Pons (tissue), 1 donor: ENCODE measurements around the gene EFNA4.

Experiments
- DNase-seq: peaks from one replicate; pipeline ENCODE4 v3.0.0-alpha.2; 2016; ENCODE audit warnings: low spot score

EFNA4 gene, protein sequence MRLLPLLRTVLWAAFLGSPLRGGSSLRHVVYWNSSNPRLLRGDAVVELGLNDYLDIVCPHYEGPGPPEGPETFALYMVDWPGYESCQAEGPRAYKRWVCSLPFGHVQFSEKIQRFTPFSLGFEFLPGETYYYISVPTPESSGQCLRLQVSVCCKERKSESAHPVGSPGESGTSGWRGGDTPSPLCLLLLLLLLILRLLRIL

DNA sequence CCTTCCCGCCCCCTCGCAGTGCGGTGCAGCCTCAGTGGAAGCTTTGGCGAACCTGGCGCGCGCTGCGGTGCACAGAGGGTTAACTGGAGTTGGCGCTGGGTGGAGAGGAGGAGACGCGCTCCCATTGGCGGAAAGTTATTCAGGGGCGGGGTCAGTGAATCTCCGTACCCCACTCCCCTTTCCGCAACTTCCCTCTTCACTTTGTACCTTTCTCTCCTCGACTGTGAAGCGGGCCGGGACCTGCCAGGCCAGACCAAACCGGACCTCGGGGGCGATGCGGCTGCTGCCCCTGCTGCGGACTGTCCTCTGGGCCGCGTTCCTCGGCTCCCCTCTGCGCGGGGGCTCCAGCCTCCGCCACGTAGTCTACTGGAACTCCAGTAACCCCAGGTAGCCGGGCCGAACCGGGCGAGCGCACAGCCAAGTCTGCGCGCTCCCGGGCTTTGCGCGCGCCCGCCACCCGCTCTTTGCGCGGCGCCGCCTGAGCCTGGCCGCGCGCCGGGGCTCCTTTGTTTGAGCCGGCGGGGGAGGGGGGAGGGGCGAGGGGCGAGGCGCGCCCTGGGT lies at the start of gene EFNA4:
Gene EFNA4, plus strand, starts transcription at position 191 of the 561 bp plus-strand sequence. Its CDS starts 84 bp downstream, at position 275.
- peak; percentile 62 for DNase-seq

GRCh38 chr1:155014709-155015508 lies 48.6 kb upstream of the EFNA4 start:
- no peak for DNase-seq

- no peak for DNase-seq
These were observed 47.9 kb upstream of the EFNA4 start for GRCh38 chr1:155015527-155016230.

GRCh38 chr1:155016231-155016831 lies 47.2 kb upstream of the EFNA4 start:
- no peak for DNase-seq

GRCh38 chr1:155017041-155017945 lies 46.2 kb upstream of the EFNA4 start:
- peak; percentile 83 for DNase-seq

- no peak for DNase-seq
These were observed 45.6 kb upstream of the EFNA4 start for GRCh38 chr1:155017946-155018316.

DNA sequence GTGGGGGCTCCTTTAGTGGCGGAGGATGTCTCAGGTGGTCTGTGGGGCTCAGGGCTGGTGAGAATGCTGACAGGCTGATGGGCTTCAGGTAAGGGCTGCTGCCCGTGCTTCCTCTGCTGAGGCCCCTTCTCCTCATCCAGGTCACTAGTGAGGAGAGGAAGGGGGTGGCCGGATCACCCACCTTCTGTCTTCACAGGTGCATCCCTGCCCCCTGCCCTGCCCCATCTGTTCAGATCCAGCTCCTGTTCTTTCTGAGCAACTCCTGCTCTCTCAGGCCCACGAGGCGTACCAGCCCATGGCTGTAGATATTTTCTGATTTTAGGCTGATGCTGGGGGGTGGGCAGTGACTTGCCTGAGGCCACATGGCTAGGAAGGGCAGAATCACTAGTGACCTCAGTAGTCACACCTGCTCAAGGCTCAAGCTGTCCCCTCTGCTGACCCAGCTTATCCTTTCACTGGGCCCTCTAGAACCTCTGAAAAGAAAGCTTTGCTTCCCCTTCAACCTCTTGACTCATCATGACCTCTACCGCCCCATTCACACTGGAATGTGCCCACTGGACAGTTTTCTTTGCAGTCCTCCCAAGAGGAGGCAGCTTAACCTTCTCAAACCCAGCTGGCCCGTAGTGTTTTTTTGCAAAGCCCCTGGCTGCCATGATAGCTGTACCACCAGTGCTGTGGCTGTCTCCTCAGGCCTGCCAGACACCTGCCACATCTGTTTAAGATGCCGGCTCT lies 44.8 kb upstream of the EFNA4 start:
- no peak for DNase-seq

DNA sequence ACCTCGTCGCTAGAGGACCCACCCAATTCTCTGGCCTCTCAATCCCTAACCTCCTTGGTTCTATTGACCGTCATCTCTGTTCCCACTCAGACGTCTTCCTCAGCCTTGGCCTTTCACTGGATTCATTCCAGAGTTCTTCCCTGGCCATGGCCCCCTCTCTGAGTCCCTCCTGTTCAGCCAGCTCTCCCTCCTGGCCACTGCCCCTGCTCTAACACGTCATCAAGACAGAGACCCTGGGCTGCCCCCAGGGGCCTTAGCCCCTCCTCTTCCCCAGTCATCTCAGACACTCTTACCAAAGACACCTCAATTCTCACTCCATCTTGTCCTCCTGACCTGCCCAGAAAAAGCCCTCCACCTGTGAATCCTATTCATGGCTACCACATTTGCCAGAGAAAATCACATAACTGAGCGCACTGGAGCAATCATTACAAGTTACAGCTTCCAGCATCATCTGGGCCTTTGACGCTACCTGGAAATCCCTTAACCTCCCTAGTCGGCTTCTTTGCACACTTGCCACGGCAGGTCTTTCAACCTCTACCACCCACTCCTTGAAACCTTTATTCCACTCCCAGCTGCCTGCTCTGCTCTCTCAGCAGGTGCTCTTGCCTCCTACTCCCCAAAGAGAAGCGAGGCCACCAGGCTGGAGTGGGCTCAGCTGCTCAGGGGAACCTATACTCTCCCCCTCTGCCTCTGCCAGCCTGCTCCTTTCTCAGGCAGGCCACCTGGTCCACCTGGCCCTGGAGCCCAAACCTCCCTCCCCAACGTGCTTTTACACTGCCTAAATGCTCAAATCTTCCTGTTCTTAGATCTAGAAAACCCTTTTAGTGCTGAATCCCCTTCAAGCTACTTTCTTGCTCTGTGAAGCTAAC lies 43.9 kb upstream of the EFNA4 start:
- DNase-seq = no peak

DNA sequence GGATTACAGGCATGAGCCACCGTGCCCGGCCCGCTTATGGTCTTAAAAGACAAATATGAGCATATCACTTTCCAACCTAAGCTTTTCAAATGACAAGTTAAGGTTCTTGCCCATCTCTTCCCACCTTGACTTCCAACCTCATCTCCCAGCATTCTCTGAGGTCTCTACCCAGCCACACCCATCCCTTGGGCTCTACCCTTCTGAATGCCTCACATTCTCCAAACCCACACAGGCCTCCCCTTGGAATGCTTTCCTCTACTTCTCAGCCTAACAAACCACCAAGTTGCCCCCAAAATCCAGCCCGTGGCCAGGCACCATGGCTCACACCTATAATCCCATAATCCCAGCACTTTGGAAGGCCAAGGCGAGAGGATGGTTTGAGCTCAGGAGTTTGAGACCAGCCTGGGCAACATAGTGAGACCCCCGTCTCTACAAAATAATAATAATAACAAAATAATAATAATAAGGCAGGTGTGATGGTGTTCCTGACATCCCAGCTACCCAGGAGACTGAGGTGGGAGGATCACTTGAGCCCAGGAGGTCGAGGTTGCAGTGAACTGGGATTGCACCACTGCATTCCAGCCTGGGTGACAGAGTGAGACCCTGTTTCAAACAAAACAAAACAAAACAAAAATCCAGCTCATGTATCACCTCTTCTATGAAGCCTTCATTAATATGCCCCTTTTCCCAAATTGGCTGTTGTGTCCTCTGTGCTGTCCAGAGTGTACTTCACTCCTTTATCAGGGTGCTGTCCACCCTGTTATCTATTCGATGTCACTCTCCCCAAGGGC lies 41.2 kb upstream of the EFNA4 start:
- no peak for DNase-seq

DNA sequence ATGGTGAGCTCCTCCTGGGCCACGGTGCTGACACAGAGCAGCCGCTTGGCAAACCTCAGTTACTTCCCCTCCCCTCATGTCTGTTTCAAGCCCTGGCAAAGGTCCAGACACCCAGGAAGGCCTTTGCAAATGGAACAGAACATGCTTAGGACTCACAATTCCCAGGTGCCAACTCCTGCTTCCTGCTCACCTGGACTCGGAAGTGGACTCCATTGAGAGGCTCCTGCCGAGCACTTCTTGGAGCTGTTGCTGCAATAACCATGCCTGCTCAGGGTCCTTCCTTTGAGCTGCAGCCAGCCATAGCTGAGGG lies 40.7 kb upstream of the EFNA4 start:
- no peak for DNase-seq

DNA sequence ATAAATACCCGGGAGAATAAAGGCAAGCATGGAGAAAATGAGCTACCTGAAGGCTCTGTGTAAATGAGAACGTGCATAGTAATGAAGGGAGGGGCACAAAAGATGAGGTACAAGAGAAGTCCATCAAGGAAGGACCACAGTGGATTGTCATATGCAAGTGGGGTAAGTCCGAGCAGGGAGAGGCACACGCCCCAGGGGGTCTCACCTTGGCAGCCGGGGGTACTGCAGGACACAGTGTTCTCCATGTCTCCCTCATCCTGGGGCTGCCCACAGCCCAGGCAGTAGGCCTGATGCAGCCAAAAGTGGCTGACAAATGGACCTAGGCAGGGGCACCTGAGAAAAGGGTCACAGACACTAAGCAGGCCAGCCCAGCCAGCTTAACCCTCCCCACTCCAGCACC lies 39.9 kb upstream of the EFNA4 start:
- no peak for DNase-seq

DNA sequence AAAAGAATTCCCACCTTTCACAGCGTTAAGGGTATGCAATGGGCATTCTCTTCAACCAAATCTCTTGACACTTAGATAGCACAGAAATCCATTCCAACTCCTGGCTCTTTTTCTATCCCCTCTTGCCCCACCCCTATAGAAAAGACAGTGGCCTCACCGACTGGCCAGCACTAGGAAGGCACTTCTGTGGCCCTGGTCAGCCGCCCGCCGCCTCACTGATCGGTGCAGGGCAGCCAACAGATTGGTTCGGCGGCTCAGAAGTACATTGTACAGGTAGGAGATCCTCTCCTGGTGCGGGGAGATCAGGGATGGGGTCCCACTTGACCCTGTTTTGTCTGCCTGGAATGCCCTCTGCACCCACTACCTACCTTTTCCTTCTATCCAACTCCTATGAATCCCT lies 39.2 kb upstream of the EFNA4 start:
- no peak for DNase-seq

DNA sequence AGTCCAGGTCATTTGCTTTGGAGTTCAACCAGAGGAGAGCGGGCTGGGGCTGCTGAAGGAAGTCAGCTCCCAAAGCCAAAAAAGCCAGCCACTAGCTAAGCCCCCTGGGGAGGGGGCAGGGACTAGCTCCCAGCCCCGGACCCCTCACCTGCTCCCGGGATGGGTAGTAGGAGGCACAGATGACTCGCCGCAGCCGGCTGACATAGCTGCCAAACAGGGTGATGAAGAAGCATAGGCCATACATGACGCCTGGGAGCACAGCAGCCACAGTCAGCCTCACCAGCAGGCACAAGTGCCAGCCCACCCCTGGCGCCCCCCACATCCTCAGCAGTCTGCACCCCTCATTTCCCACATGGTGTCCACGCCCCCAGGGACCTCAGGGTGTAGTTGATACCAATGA lies 37.4 kb upstream of the EFNA4 start:
- DNase-seq = no peak

- DNase-seq = no peak
These were observed 37.0 kb upstream of the EFNA4 start for GRCh38 chr1:155026588-155026987.

- no peak for DNase-seq
These were observed 33.9 kb upstream of the EFNA4 start for GRCh38 chr1:155029513-155030242.

DNA sequence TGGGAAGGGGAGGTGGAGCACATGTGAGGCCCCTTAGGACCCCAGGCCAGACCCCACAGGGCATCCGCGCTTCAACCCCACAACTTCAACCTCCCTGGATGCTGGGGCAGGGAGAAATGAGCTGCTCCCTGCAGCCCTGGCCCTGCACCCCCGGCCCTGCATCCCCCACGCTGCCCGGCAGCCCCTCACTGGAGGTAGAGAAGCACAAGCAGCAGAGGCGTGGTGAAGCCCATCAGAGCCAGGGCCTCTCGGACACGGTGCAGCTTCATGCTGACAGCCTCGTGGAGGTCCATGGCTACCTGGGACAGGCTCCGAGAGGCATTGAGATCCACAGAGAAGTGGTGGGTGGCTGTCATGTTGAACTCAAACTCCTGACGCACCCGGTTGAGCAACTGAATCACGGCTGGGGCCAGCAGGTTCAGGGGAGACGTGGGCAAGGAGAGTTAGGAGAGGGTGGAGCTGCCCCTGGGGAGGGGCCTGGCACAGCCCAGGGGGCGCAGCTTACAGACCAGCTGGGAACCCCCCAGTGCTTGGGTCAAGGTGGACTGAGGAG lies 33.2 kb upstream of the EFNA4 start:
- no peak for DNase-seq

DNA sequence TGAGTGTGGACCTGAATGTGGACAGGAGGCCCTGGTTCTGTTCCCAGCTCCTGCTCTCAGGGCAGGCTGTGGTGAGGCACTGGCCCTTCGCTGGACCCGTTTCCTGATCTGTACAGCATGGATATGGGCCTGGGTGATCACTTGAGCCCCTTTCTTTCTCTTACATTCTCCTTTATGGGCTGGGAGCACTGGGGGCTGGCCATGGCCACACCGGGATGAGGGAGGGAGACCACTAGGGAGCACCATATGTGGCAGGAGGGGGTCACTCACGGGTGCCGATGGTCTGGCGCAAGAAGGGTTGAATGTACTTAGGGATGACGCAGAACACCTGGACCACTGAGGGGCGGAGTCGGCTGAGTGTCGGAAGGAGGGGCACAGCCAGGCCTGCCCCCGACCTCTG lies 32.6 kb upstream of the EFNA4 start:
- no peak for DNase-seq

GRCh38 chr1:155032886-155033285 lies 30.7 kb upstream of the EFNA4 start:
- no peak for DNase-seq
